Measurements from ENCODE around the gene FAM47E. TPM values are rescaled to one million over a fixed set of nuclear protein-coding genes. Genes with fewer than 3 reads are reported as not detected.

Gene FAM47E, protein sequence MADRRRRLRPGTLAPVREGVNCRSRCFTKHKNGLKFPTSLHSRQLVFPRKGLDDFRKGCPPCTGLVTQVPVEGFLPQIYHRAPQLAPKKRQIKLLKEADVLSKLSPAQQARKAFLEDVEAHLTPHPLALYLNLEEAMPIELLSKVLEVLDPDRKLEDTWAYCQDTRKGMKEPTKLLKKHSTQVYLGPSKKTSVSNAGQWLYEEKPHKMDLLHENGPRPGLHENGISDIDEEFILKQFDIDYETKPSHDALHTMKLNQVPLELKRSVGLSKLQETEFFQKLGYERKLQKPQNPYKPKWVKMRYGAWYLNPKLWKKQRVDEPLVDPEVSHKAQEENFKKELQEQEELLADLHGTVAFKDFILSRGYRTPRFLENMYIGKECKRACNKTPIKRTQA
- 2.0 TPM in 1 of 2 replicates, not detected in the other for total RNA-seq (2014; rRNA removed; shearing (Covaris generic); ENCODE audit: low replicate concordance)

DNA sequence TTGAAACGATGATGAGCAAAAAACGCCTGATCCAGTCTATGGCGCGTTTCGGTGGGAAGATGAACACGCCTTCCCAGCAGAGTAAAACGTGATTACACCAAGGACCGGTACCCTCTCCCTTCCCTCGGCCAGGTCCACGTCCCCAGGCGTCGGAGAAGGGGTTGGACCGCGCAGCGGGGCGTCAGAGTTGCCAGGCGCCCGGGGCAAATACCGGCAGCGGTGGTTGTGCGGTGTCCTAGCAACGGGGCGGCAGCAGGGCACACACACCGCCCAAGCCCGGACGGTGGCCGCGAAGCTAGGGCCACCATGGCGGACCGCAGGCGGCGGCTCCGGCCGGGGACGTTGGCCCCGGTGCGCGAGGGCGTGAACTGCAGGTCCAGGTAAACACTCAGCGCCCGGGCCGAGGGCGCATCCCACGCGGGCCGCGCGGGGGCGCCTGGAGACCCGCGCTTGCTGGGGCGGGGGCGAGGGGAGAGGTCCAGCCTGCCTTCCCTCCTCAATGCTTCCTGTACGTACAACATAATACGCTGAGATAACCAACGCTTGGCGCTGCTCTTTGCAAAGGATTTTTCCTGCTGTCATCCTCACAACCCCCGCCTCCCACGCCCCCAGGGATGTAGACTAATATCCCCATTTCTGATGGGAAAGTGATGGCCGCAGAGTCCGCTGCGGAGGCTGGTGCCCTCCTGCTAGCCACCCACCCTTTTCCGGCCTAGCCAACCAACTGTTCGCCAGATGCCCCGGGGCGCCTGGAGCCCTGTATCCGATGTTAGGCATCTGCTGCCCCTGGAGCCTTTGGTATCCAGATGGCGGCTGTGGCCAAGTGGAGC, at the start of gene FAM47E:
Gene FAM47E (plus strand): TSS at position 281 of the 830 bp plus-strand sequence. CDS start 26 bp downstream, at position 307.
- in situ Hi-C loops (cut with HindIII; ENCODE audit: low pct_unique_long_range_greater_than_20kb, low sequenced_read_pairs), result no loop called here
- peak; percentile 82 for DNase-seq (ENCODE audit: low read depth)

DNA sequence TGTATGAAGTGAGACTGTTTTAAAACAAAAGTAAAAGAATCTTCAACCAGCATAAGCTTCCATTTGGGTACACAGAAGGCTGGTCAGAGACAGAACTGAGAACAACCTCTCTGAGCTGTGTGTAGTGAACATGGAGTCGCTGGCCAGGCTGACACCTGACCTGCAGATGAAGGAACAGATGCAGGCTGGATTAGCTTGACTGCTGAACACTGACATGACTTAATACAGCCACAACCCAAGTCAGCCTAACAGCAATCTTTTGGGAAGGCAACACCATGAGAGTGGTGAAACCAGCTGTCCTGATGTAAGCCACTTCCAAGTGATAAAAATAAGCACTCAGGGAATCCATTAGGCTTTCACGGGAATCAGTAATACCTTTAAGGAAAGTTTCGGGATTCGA, 48.0 kb upstream of the FAM47E start:
- no peak for DNase-seq (ENCODE audit: low read depth)
- in situ Hi-C loops (cut with HindIII; ENCODE audit: low pct_unique_long_range_greater_than_20kb, low sequenced_read_pairs), result no loop called here

- in situ Hi-C loops (cut with HindIII; ENCODE audit: low pct_unique_long_range_greater_than_20kb, low sequenced_read_pairs), result no loop called here
- no peak for DNase-seq (ENCODE audit: low read depth)
Observed at GRCh38 chr4:76204936-76205335, 46.6 kb upstream of the FAM47E start.

DNA sequence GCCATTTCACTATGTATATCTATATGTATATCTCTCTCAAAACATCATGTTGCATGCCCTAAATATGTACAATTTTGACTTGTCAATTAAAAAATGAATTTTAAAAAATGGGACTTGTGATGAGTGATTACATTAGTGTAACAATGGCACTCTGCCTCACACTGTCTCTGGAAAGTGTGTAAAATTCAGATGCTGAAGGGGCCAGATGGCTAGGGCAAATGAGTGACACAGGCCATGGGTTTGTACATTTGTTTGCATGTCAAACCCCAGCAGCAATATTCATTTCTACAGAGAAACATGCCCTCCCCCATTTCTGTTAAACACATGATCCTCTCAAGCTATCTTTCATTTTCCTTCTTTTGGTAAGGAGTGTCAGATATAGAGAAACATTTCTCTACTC, 46.0 kb upstream of the FAM47E start:
- in situ Hi-C loops (cut with HindIII; ENCODE audit: low pct_unique_long_range_greater_than_20kb, low sequenced_read_pairs), result no loop called here

DNA sequence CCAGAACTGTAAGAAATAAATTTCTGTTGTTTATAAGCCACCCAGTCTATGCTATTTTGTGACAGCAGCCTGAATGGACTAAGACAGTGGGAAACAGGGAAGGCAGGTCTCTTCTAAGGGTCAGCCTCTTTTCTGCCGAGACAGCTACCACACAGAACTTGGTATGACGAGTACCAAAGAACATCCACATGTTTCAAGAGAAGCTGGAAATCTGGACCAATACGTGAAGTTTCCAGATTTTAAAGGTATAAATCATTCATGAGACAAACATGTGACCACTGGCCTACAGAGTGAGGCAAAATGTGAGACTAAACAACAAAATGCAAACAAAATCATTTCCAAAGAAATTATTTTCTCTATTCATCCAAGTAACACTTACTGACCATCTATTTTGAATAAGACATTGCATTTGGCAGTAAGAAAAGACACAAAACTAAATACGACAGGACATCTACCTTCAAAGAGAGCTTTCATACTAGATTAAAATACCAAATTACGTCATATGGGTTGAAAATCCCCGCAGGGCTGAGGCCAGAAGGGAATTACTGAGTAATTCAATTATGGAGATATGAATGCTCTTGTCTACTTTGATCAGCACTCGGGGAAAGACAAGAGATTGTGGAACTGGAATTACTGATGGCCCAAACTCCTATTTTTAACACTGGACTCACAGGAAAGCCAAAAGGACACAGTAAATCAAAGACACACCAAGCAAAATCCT, 45.1 kb upstream of the FAM47E start:
- no peak for DNase-seq (ENCODE audit: low read depth)
- in situ Hi-C loops (cut with HindIII; ENCODE audit: low pct_unique_long_range_greater_than_20kb, low sequenced_read_pairs), result no loop called here

More for the DNA sequence above, 46.0 kb upstream of the FAM47E start:
- no peak for DNase-seq (ENCODE audit: low read depth)

- no peak for DNase-seq (ENCODE audit: low read depth)
- in situ Hi-C loops (cut with HindIII; ENCODE audit: low pct_unique_long_range_greater_than_20kb, low sequenced_read_pairs), result no loop called here
Observed at GRCh38 chr4:76207549-76207948, 44.0 kb upstream of the FAM47E start.

GRCh38 chr4:76208005-76208765, 43.3 kb upstream of the FAM47E start:
- in situ Hi-C loops (cut with HindIII; ENCODE audit: low pct_unique_long_range_greater_than_20kb, low sequenced_read_pairs), result no loop called here
- DNase-seq (ENCODE audit: low read depth), result peak; percentile 72

- no peak for DNase-seq (ENCODE audit: low read depth)
- in situ Hi-C loops (cut with HindIII; ENCODE audit: low pct_unique_long_range_greater_than_20kb, low sequenced_read_pairs), result no loop called here
Observed at GRCh38 chr4:76209881-76210280, 41.6 kb upstream of the FAM47E start.

DNA sequence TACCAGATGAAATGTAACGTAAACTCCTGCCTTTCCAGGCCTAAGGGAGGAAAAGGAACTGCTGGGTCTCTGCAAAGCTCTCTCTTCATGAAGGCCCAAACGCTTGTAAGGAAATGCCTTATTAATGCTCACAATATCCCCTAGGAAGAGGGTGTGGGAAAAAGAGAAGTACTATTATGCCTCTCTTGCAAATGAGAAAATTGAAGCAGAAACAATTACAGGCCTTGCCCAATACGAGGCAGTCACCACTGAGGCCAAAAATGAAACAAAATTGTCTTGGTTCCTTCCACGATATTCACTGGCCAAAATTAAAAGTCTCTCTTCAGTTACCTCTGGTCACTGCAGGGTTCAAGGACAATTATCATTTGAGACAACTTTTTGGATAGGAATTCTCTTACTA, 41.1 kb upstream of the FAM47E start:
- DNase-seq (ENCODE audit: low read depth), result no peak
- in situ Hi-C loops (cut with HindIII; ENCODE audit: low pct_unique_long_range_greater_than_20kb, low sequenced_read_pairs), result no loop called here

DNA sequence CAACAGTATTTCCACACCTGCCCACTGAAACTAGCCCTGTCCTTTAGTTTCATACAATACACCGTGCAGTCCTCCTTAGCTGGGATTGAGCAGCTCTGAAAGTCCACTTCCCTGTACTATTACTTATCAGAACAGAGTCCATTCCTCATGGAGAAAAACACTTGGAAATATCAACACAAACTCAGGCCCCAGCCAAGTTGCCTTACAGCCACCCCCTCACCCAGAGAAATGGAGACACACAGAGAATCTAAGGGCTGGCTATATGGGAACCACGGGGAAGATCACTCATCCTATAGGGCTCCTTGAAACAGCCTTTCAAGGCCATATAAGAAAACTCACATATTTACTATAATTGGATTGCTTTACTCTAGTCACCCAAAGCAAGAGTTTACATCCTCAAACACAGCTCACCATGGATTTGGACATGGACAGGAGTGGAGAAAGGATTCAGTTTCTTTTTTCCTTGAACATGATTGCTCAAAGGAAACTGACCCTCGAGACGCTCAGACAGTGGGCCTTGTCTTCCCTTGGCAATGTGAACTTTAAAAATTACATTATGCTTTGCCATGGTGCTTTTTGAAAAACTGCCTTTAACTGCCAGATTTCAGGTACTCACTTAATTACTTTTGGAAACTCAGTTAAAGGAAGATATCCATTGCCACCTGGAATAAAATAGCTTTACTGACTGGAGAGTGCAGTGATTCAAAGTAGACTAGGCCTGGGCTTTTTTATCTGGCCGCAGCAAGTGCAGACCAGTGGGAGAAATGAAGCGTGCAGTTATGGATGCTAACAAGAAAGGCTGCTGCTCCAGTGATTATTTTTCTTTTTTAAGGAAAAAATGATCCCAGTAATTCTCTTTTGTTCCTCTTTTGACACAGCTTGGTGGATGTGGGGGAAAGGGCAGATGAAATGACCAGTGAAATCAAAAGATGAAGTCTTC, 39.5 kb upstream of the FAM47E start:
- no peak for DNase-seq (ENCODE audit: low read depth)
- in situ Hi-C loops (cut with HindIII; ENCODE audit: low pct_unique_long_range_greater_than_20kb, low sequenced_read_pairs), result no loop called here

- no peak for DNase-seq (ENCODE audit: low read depth)
- in situ Hi-C loops (cut with HindIII; ENCODE audit: low pct_unique_long_range_greater_than_20kb, low sequenced_read_pairs), result no loop called here
Observed at GRCh38 chr4:76212851-76213414, 38.6 kb upstream of the FAM47E start.

GRCh38 chr4:76213415-76214176, 37.9 kb upstream of the FAM47E start, which contains the start of gene SCARB2:
SCARB2 (minus strand) TSS chr4:76213824; CDS start chr4:76213543, 281 bp downstream.
- in situ Hi-C loops (cut with HindIII; ENCODE audit: low pct_unique_long_range_greater_than_20kb, low sequenced_read_pairs), result no loop called here
- DNase-seq (ENCODE audit: low read depth), result peak; percentile 86

GRCh38 chr4:76214177-76214675, 37.3 kb upstream of the FAM47E start:
- in situ Hi-C loops (cut with HindIII; ENCODE audit: low pct_unique_long_range_greater_than_20kb, low sequenced_read_pairs), result no loop called here
- no peak for DNase-seq (ENCODE audit: low read depth)

GRCh38 chr4:76215077-76215476, 36.4 kb upstream of the FAM47E start:
- no peak for DNase-seq (ENCODE audit: low read depth)

GRCh38 chr4:76216524-76216923, 35.0 kb upstream of the FAM47E start:
- no peak for DNase-seq (ENCODE audit: low read depth)
- in situ Hi-C loops (cut with HindIII; ENCODE audit: low pct_unique_long_range_greater_than_20kb, low sequenced_read_pairs), result no loop called here

More at GRCh38 chr4:76215077-76215476, 36.4 kb upstream of the FAM47E start:
- in situ Hi-C loops (cut with HindIII; ENCODE audit: low pct_unique_long_range_greater_than_20kb, low sequenced_read_pairs), result no loop called here
